HepG2 (cell line): ENCODE results near the gene ACSBG1. TPM values are rescaled to one million over a fixed set of nuclear protein-coding genes. Genes with fewer than 3 reads are reported as not detected.

ENCODE experiments used
- ARHGAP35 ChIP-seq: sonication (generic); formaldehyde crosslinking; IDR thresholded peaks from 2 replicates; pipeline ENCODE4 v1.9.0; 2022; ENCODE audit warnings: mild to moderate bottlenecking, inconsistent platforms, moderate library complexity, missing genetic modification reagents, borderline replicate concordance
- ATF7 ChIP-seq, 2 experiments: fragments of 450-650 bp in 1 of 2; sonication (generic) in 1 of 2; formaldehyde crosslinking in 1 of 2; IDR thresholded peaks; 2 replicates each; pipeline versions ENCODE4 v1.4.0 to v1.6.1; 2016 to 2020; ENCODE audit warnings: antibody characterized with exemption in 1 of 2, mild to moderate bottlenecking in 1 of 2, missing genetic modification reagents in 1 of 2
- ATM ChIP-seq: fragments of 450-650 bp; IDR thresholded peaks from 2 replicates; pipeline ENCODE4 v1.7.1; 2017; ENCODE audit warnings: mild to moderate bottlenecking, borderline replicate concordance
- BRD4 ChIP-seq: sonication (generic); formaldehyde crosslinking; IDR thresholded peaks from 2 replicates; pipeline ENCODE4 v1.4.0; 2020; ENCODE audit warnings: missing genetic modification reagents
- GATAD2A ChIP-seq: IDR thresholded peaks from 2 replicates; pipeline ENCODE4 v1.6.1; 2016
- GTF3A ChIP-seq: sonication (generic); formaldehyde crosslinking; conservative IDR thresholded peaks from 2 replicates; pipeline ENCODE4 v1.4.0; 2020; ENCODE audit warnings: mild to moderate bottlenecking, missing genetic modification reagents
- HOXA3 ChIP-seq: sonication (generic); formaldehyde crosslinking; IDR thresholded peaks from 2 replicates; pipeline ENCODE4 v1.5.0; 2020; ENCODE audit warnings: missing genetic modification reagents
- KDM1A ChIP-seq: IDR thresholded peaks from 2 replicates; pipeline ENCODE4 v1.6.1; 2016; ENCODE audit warnings: missing compliant biosample characterization
- MAFG ChIP-seq: sonication (generic); formaldehyde crosslinking; IDR thresholded peaks from 2 replicates; pipeline ENCODE4 v1.5.1; 2020; ENCODE audit warnings: mild to moderate bottlenecking, missing genetic modification reagents
- MAFK ChIP-seq, 2 experiments: IDR thresholded peaks in 1 of 2; conservative IDR thresholded peaks in 1 of 2; 2 replicates each; pipeline ENCODE4 v1.6.1; 2011; ENCODE audit warnings: improper control_type of control experiment in 2 of 2, low read length in 2 of 2
- MED1 ChIP-seq: sonication (generic); formaldehyde crosslinking; IDR thresholded peaks from 2 replicates; pipeline ENCODE4 v1.4.0; 2020; ENCODE audit warnings: missing genetic modification reagents
- MIXL1 ChIP-seq: IDR thresholded peaks from 2 replicates; pipeline ENCODE4 v1.6.1; 2016
- NONO ChIP-seq, 2 experiments: fragments of 450-650 bp in 1 of 2; sonication (generic) in 1 of 2; formaldehyde crosslinking in 1 of 2; IDR thresholded peaks in 1 of 2; conservative IDR thresholded peaks in 1 of 2; 2 replicates each; pipeline versions ENCODE4 v1.6.1 to v1.8.0; 2017 to 2022; ENCODE audit warnings: mild to moderate bottlenecking in 1 of 2, missing genetic modification reagents in 1 of 2, moderate library complexity in 1 of 2
- SMAD9 ChIP-seq: sonication (generic); formaldehyde crosslinking; IDR thresholded peaks from 2 replicates; pipeline ENCODE4 v1.5.1; 2020; ENCODE audit warnings: mild to moderate bottlenecking, missing genetic modification reagents
- STAT5B ChIP-seq: sonication (generic); formaldehyde crosslinking; IDR thresholded peaks from 2 replicates; pipeline ENCODE4 v1.4.0; 2020; ENCODE audit warnings: missing genetic modification reagents
- THYN1 ChIP-seq: sonication (generic); formaldehyde crosslinking; IDR thresholded peaks from 2 replicates; pipeline ENCODE4 v1.8.1; 2023; ENCODE audit warnings: low read depth, mild to moderate bottlenecking, moderate library complexity, missing genetic modification reagents, borderline replicate concordance
- ZFP1 ChIP-seq: IDR thresholded peaks from 2 replicates; pipeline ENCODE4 v1.6.1; 2016
- ZNF354B ChIP-seq: sonication (generic); formaldehyde crosslinking; IDR thresholded peaks from 2 replicates; pipeline ENCODE4 v1.8.0; 2022; ENCODE audit warnings: mild to moderate bottlenecking, missing genetic modification reagents
- ZNF552 ChIP-seq: sonication (generic); formaldehyde crosslinking; IDR thresholded peaks from 2 replicates; pipeline ENCODE4 v1.9.0; 2022; ENCODE audit warnings: missing genetic modification reagents, mild to moderate bottlenecking, borderline replicate concordance
- ZNF556 ChIP-seq: sonication (generic); formaldehyde crosslinking; IDR thresholded peaks from 2 replicates; pipeline ENCODE4 v1.4.0; 2020; ENCODE audit warnings: mild to moderate bottlenecking, missing genetic modification reagents, borderline replicate concordance
- ZNF7 ChIP-seq: IDR thresholded peaks from 2 replicates; pipeline ENCODE4 v1.6.1; 2016; ENCODE audit warnings: missing biosample characterization, missing genetic modification reagents
- ZNF761 ChIP-seq: sonication (generic); formaldehyde crosslinking; conservative IDR thresholded peaks from 2 replicates; pipeline ENCODE4 v1.4.0; 2020; ENCODE audit warnings: mild to moderate bottlenecking, missing genetic modification reagents
- ZSCAN22 ChIP-seq: sonication (generic); formaldehyde crosslinking; IDR thresholded peaks from 2 replicates; pipeline ENCODE4 v1.4.0; 2020; ENCODE audit warnings: mild to moderate bottlenecking, missing genetic modification reagents
- polyA plus RNA-seq, 8 experiments: library from polyadenylated mRNA; depleted of rRNA in 3 of 8; stranded (reverse) in 7 of 8; unstranded in 1 of 8; fragments of >200 nt; fragmentation: Illumina TruSeq in 4 of 8; extraction: Trizol in 4 of 8; gene quantifications; 2 replicates each; pipeline versions ENCODE4 v1.2.1 to v1.2.3, GENCODE V29; 2011 to 2016; ENCODE audit warnings: low read depth in 4 of 8, missing spikeins in 1 of 8, mixed read lengths in 1 of 8; ENCODE audit not compliant: insufficient read depth in 1 of 8
- total RNA-seq, 5 experiments: library from RNA; depleted of rRNA; stranded (reverse); fragments of >200 nt; fragmentation: Illumina TruSeq; extraction: Trizol; gene quantifications; 2 replicates each; pipeline ENCODE4 v1.2.3, GENCODE V29; 2016; ENCODE audit warnings: low read depth in 1 of 5
- TF ChIP-seq, protein P1 (sequence below): IDR thresholded peaks from 2 replicates; pipeline ENCODE4 v1.6.1; 2016; ENCODE audit warnings: low read depth, control low read depth
- TF ChIP-seq, protein P2 (sequence below): IDR thresholded peaks from 2 replicates; pipeline ENCODE4 v1.6.1; 2018; ENCODE audit warnings: missing genetic modification reagents, mild to moderate bottlenecking, missing compliant biosample characterization
- TF ChIP-seq, protein P3 (sequence below): IDR thresholded peaks from 2 replicates; pipeline ENCODE4 v1.6.1; 2016; ENCODE audit warnings: control low read depth
- TF ChIP-seq, protein P4 (sequence below): sonication (generic); formaldehyde crosslinking; IDR thresholded peaks from 2 replicates; pipeline ENCODE4 v1.5.1; 2020; ENCODE audit warnings: missing genetic modification reagents, mild to moderate bottlenecking, borderline replicate concordance

The ACSBG1 gene
- total and polyA plus RNA-seq, 2 of the 13 experiments (the other 11 are each of a cell fraction or from before 2014, with no cell fraction given): 0.35 to 0.81 TPM

DNA sequence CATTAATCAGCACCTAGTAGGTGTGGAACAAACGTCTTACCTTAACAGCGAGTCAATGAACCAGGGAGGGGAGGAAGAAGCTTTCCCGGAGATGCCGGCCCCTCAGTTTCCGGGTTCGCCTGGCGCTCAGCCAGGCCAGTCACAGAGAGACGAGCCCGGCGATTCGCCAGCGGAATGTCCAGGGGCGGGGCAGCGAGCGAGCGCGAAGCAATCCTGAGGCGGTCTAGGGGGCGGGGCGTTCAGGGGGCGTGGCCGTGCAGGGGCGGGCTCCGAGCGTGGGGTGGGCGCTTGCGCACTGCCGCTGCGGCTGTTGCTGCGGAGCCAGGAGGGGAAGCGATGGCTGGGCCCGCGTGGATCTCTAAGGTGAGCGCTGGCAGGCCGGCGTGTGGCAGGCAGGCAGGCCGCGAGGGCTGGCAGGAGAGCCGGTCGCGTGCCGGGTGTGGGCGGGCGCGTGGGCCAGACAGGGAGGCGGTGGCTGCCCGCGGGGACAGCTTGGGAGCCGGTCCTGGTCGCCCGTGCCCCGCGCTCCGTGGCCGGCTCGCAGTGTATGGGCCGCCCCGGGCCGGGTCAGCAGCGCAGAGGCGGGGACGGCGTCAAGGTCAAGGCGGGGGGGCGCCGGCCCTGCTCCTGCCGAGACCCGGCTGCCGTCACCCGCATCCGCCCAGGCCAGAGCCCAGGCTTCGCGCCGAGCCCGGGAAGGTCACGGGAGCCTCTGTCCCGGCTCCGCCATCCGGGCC lies 85.1 kb downstream of the ACSBG1 start, which contains the start of gene IDH3A (continued):
- TF ChIP-seq ZNF761 (CRISPR knock-in tag): no peak
- TF ChIP-seq THYN1 (CRISPR knock-in tag): no peak
- peak; percentile 10; the same call in 1 of the 2 replicates for TF ChIP-seq MIXL1
- peak; percentile 59; the same call in 1 of the 2 replicates for TF ChIP-seq ZNF556 (CRISPR knock-in tag)
- TF ChIP-seq HOXA3 (CRISPR knock-in tag): peak; percentile 59; the same call in 1 of the 2 replicates
- no peak for TF ChIP-seq ZNF7
- TF ChIP-seq NONO (IDR thresholded peaks at IDR 0.05): no peak
- peak; percentile 40 for TF ChIP-seq NONO (CRISPR knock-in tag; conservative IDR thresholded peaks at IDR 0.05)
- TF ChIP-seq ARHGAP35 (CRISPR knock-in tag): no peak
- TF ChIP-seq, protein P1, sequence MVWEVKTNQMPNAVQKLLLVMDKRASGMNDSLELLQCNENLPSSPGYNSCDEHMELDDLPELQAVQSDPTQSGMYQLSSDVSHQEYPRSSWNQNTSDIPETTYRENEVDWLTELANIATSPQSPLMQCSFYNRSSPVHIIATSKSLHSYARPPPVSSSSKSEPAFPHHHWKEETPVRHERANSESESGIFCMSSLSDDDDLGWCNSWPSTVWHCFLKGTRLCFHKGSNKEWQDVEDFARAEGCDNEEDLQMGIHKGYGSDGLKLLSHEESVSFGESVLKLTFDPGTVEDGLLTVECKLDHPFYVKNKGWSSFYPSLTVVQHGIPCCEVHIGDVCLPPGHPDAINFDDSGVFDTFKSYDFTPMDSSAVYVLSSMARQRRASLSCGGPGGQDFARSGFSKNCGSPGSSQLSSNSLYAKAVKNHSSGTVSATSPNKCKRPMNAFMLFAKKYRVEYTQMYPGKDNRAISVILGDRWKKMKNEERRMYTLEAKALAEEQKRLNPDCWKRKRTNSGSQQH (CRISPR knock-in tag): peak; percentile 75
- TF ChIP-seq SMAD9 (CRISPR knock-in tag): no peak
- TF ChIP-seq ZNF354B (CRISPR knock-in tag): no peak
- TF ChIP-seq, protein P2, sequence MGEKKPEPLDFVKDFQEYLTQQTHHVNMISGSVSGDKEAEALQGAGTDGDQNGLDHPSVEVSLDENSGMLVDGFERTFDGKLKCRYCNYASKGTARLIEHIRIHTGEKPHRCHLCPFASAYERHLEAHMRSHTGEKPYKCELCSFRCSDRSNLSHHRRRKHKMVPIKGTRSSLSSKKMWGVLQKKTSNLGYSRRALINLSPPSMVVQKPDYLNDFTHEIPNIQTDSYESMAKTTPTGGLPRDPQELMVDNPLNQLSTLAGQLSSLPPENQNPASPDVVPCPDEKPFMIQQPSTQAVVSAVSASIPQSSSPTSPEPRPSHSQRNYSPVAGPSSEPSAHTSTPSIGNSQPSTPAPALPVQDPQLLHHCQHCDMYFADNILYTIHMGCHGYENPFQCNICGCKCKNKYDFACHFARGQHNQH (CRISPR knock-in tag): 0 out of 2 replicates have a peak, but pooled peaks have one; percentile 15
- no peak for TF ChIP-seq ATF7 (IDR thresholded peaks at IDR 0.05)
- TF ChIP-seq ATF7 (CRISPR knock-in tag; IDR thresholded peaks at IDR 0.05): no peak
- peak; percentile 15; the same call in 1 of the 2 replicates for TF ChIP-seq MED1 (CRISPR knock-in tag)
- TF ChIP-seq, protein P3, sequence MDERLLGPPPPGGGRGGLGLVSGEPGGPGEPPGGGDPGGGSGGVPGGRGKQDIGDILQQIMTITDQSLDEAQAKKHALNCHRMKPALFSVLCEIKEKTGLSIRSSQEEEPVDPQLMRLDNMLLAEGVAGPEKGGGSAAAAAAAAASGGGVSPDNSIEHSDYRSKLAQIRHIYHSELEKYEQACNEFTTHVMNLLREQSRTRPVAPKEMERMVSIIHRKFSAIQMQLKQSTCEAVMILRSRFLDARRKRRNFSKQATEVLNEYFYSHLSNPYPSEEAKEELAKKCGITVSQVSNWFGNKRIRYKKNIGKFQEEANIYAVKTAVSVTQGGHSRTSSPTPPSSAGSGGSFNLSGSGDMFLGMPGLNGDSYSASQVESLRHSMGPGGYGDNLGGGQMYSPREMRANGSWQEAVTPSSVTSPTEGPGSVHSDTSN (CRISPR knock-in tag): no peak
- TF ChIP-seq GTF3A (CRISPR knock-in tag): no peak
- TF ChIP-seq ZFP1: no peak
- TF ChIP-seq MAFG (CRISPR knock-in tag): no peak
- TF ChIP-seq ZNF552 (CRISPR knock-in tag): no peak
- no peak for TF ChIP-seq ATM
- no peak for TF ChIP-seq BRD4
- TF ChIP-seq GATAD2A (CRISPR knock-in tag): no peak
- TF ChIP-seq, protein P4, sequence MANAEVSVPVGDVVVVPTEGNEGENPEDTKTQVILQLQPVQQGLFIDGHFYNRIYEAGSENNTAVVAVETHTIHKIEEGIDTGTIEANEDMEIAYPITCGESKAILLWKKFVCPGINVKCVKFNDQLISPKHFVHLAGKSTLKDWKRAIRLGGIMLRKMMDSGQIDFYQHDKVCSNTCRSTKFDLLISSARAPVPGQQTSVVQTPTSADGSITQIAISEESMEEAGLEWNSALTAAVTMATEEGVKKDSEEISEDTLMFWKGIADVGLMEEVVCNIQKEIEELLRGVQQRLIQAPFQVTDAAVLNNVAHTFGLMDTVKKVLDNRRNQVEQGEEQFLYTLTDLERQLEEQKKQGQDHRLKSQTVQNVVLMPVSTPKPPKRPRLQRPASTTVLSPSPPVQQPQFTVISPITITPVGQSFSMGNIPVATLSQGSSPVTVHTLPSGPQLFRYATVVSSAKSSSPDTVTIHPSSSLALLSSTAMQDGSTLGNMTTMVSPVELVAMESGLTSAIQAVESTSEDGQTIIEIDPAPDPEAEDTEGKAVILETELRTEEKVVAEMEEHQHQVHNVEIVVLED: no peak
- no peak for TF ChIP-seq KDM1A
- TF ChIP-seq MAFK (conservative IDR thresholded peaks at IDR 0.05 in 1 of 2, IDR thresholded peaks at IDR 0.05 in 1 of 2; ENCODE audit: low read length in 2 of 2): no peak
- no peak for TF ChIP-seq STAT5B (CRISPR knock-in tag)
- no peak for TF ChIP-seq ZSCAN22
